Coronary artery (tissue), 2 donors: ENCODE measurements around the gene OR10A3.

Experiments used
- DNase-seq: peaks from one replicate; pipeline ENCODE4 v3.0.0-alpha.2; 2017; ENCODE audit warnings: low spot score
- H3K27ac ChIP-seq, 2 donors: fragments of 200-600 bp; sonication (generic); one replicate each; pipeline ENCODE4 v1.5.1; 2016 to 2019
- H3K4me3 ChIP-seq: fragments of 200-600 bp; sonication (generic); 2 replicates; pipeline ENCODE4 v1.5.1; 2016; ENCODE audit warnings: mild to moderate bottlenecking, moderate library complexity
- CTCF ChIP-seq: fragments of 200-600 bp; sonication (generic); IDR thresholded peaks from one replicate; pipeline ENCODE4 v1.5.1; 2019; ENCODE audit warnings: antibody characterized with exemption

OR10A3 gene

GRCh38 chr11:7965386-7965785 lies 23.9 kb upstream of the OR10A3 start, which contains the start of gene NLRP10:
TSS of gene NLRP10 (minus strand) at chr11:7965447. CDS start at chr11:7963495, 1,952 bp downstream.
- TF ChIP-seq CTCF, result no peak
- H3K4me3 ChIP-seq, result no peak within 1 kb of the TSS
- no peak within 1 kb of the TSS for H3K27ac ChIP-seq
- DNase-seq, result no peak

GRCh38 chr11:7964873-7965272 lies 23.4 kb upstream of the OR10A3 start:
- Histone ChIP-seq H3K27ac (no peak overlapping the region), H3K4me3 (no peak overlapping the region)
- TF ChIP-seq CTCF, result no peak
- DNase-seq, result no peak

GRCh38 chr11:7964261-7964660 lies 22.8 kb upstream of the OR10A3 start:
- TF ChIP-seq CTCF, result no peak
- H3K27ac ChIP-seq, result no peak overlapping the region
- H3K4me3 ChIP-seq, result no peak overlapping the region
- DNase-seq, result no peak

- Histone ChIP-seq H3K4me3 (no peak overlapping the region), H3K27ac (no peak overlapping the region)
- no peak for DNase-seq
- no peak for TF ChIP-seq CTCF
Measured at GRCh38 chr11:7955191-7955590, 13.7 kb upstream of the OR10A3 start.

- no peak for TF ChIP-seq CTCF
Measured at GRCh38 chr11:7949934-7950333, 8.4 kb upstream of the OR10A3 start.

GRCh38 chr11:7944123-7944522 lies 2.6 kb upstream of the OR10A3 start:
- H3K4me3 ChIP-seq, result no peak overlapping the region
- TF ChIP-seq CTCF, result no peak
- H3K27ac ChIP-seq, result no peak overlapping the region
- DNase-seq, result no peak

More at GRCh38 chr11:7949934-7950333, 8.4 kb upstream of the OR10A3 start:
- Histone ChIP-seq H3K27ac (no peak overlapping the region), H3K4me3 (no peak overlapping the region)
- no peak for DNase-seq

GRCh38 chr11:7941146-7941545 lies 362 bp downstream of the OR10A3 start:
- Histone ChIP-seq H3K4me3 (no peak overlapping the region), H3K27ac (no peak overlapping the region)
- DNase-seq, result no peak
- TF ChIP-seq CTCF, result no peak
